GM18498 (cell line): ENCODE results near the gene B4GALNT4.
"Not testable (repeated sequence)": the region's sequence is repeated elsewhere in the genome, so short reads cannot be mapped to it uniquely, and the experiment has no call there.

Experiments used
- ATAC-seq: cut with Tn5 transposase; IDR thresholded peaks from one replicate; pipeline ENCODE4 v1.9.1; 2021; ENCODE audit warnings: mild to moderate bottlenecking, moderate library complexity; ENCODE audit not compliant: unreplicated experiment

Gene B4GALNT4

GRCh38 chr11:375065-376025 is 6.0 kb downstream of the B4GALNT4 start:
- no peak for ATAC-seq

GRCh38 chr11:376531-377173 is 7.4 kb downstream of the B4GALNT4 start:
- no peak for ATAC-seq

DNA sequence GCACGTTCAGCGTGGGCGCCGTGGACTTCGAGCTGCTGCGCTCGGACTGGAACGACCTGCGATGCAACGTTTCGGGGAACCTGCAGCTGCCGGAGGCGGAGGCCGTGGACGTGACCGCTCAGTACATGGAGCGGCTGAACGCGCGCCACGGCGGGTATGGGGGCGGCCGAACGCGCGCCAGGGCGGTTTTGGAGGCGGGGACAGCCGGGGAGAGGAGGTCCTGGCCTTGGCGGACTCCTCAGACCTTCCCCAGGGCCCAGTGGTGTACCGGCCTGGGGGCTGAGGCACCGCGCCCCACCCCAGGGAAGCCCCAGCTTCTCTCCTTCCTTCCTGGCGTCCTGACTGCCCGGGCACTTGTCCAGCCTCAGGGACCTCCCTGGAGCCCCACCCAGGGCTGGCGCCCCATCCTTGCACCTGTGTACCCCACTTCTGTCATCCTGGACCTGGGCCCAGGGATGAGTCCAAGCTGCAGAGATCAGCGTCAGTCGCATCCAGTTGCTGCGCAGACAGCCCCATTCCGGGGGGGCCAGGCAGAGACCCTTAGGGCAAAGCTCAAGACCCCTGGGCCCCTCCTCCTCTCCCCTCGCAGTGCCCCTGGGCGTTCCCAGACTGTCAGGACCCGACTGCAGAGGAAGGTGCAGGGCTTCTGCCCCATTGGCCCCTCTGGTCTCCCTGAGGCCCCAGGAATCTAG is 8.0 kb downstream of the B4GALNT4 start:
- ATAC-seq = no peak

DNA sequence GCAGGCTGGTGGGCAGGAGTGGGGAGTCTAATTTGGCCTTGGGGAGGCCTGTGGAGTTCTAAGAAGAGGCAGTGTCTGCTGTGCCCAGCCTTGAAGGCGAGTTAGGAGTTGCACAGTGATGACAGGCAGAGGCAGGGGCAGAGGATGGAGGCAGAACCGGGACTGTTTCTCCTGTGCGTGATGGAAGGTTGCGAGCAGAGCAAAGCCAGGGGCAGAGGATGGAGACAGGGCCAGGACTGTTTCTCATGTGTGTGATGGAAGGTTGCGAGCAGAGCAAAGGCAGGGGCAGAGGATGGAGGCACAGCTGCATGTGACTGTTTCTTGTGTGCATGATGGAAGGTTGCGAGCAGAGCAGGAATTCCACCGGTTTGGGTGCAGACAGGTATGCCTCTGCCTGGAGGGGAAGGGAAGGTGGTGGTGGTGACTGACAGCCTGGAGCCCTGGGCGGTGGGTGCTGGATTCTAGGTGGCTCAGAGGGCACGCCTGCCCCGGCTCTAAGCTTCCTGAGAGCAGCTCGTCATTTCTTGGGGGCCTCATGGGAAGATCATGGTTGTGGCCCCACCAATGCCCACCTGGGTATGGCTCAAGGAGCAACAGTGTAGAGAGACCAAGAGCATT is 8.7 kb downstream of the B4GALNT4 start:
- no peak for ATAC-seq

DNA sequence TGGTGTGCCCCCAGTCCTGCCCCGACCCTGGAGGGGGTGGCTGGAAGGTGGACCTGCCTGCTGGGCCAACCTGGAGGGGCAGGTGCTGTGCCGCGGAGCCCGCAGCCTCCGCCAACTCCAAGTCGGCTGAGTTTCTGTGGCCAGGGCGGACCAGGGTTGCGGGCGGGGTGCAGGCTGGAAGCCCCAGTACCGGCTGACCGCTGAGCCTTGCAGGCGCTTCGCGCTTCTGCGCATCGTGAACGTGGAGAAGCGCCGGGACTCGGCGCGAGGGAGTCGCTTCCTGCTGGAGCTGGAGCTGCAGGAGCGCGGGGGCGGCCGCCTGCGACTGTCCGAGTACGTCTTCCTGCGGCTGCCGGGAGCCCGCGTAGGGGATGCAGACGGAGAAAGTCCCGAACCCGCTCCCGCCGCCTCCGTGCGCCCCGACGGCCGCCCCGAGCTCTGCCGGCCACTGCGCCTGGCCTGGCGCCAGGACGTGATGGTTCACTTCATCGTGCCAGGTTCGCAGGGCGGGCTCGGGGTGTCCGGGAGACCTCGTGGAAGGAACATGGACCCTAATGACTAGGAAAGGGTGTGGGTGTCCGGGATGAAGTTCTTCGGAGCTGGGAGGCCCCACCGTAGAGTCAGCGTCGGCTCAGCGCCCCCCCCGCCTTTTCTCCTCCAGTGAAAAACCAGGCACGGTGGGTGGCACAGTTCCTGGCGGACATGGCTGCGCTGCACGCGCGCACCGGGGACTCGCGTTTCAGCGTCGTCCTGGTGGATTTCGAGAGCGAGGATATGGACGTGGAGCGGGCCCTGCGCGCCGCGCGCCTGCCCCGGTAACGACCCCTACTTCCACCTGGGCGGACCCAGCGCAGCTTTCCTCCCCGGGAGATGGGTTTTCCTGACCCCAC is 10.2 kb downstream of the B4GALNT4 start:
- ATAC-seq = no peak

DNA sequence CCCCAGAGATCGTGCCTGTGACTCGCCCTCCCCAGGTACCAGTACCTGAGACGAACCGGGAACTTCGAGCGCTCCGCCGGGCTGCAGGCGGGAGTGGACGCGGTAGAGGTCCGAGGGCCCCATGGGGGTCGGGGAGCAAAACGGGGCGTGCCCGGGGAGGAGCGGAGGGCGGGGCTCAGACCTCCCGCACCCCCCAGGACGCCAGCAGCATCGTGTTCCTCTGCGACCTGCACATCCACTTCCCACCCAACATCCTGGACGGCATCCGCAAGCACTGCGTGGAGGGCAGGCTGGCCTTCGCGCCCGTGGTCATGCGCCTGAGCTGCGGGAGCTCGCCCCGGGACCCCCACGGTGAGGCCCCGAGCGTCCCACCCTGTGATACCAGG is 10.8 kb downstream of the B4GALNT4 start:
- ATAC-seq = no peak

DNA sequence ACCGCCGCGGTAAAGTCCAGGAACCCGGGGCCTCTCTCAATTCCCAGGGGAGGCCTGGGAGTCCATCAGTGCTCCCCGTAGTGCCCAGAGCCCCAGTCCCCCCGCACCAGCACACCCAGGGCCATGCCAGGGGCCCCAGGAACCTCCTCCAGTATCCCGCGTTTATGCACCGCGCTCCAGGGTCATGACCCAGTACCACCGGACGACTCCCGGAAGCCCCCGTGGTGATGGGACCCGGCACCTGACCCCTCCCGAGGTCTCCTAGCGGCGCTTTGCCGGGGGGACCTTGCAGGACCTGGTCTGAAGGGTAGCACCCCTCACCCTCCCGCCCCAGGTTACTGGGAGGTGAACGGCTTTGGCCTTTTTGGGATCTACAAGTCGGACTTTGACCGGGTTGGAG is 11.2 kb downstream of the B4GALNT4 start:
- no peak for ATAC-seq

- ATAC-seq = no peak
Observed at GRCh38 chr11:380996-381395, 11.7 kb downstream of the B4GALNT4 start.

DNA sequence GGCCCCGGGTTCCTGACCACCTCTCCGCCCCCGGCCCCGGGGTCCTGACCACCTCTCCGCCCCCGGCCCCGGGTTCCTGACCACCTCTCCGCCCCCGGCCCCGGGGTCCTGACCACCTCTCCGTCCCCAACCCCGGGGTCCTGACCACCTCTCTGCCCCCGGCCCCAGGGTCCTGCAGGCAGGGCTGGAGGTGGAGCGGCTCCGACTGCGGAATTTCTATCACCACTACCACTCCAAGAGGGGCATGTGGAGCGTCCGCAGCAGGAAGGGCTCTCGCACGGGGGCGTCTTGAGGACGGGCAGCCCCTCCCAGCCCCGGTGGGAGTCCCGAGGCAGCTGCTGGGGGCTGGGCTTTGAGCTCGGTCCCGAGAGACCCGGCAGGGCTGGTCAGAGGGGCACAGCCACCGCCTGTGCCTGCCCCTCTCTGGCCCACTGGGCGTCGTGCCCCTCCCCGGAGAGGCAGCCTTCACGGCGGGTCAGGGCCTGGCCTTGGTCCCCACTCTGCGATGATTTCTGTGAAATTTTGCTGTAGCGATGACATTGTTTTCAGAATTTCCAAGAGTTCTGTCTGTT is 12.3 kb downstream of the B4GALNT4 start:
- no peak for ATAC-seq

- no peak for ATAC-seq
Observed at GRCh38 chr11:382081-382629, 12.9 kb downstream of the B4GALNT4 start.

DNA sequence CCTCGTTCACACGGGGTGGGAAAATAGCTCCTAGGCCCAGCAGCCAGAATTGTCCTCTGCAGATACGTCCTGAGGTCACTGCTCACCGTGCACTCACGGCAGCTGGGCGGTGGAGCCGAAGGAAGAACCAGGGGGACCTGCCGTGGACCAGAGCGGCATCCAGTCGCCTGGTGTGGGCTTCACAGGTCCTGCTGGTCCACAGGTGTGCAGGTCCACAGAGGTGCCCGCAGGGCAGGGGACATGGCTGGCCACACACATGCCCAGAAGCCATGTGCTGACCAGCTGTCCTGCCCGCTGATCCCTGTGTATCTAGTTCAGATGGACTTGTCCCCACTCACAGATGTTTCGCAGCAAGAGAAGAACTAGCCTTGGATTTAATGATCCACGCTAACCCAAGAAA is 14.1 kb downstream of the B4GALNT4 start:
- ATAC-seq = no peak

GRCh38 chr11:384511-384910 is 15.2 kb downstream of the B4GALNT4 start:
- no peak for ATAC-seq

- ATAC-seq = no peak
Observed at GRCh38 chr11:385594-386351, 16.5 kb downstream of the B4GALNT4 start.

- no peak for ATAC-seq
Observed at GRCh38 chr11:386483-386882, 17.2 kb downstream of the B4GALNT4 start.

- no peak for ATAC-seq
Observed at GRCh38 chr11:387193-387793, 18.0 kb downstream of the B4GALNT4 start.

DNA sequence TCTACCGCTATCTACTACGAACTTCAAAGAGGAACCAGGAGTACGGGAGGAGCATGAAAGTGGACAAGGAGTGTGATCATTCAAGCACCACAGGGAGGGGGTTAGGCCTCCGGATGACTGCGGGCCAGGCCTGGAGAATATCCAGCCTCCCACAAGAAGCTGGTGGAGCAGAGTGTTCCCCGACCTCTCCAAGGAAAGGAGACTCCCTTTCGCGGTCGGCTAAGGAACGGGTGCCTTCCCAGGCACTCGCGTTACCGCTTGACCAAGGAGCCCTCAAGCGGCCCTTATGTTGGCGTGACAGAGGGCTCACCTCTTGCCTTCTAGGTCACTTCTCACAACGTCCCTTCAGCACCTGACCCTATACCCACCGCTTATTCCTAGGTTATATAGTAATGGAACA is 20.1 kb downstream of the B4GALNT4 start:
- not testable (repeated sequence) for ATAC-seq

DNA sequence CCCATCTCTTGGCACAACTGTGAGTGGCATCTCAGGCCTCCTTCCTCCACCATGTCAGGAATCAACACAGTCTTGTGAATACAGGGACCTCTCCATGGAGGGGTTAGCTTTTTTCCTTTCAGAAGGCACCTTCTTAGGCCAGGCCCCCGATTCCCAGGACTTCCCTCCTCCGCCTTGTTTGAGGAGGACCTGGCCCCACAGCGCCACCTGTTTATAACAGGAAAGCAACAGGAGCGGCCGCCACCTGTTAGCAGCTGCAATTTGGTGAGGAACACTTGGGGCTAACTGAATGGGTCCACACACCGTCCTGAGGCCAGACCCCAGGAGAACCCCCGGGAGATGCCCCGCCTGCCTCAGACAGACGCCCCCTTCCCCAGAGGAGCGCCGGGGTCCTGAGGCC is 20.9 kb downstream of the B4GALNT4 start:
- ATAC-seq = no peak
